Activated CD4-positive, alpha-beta T cell treated with anti-CD3 and anti-CD28 coated beads, Interleukin-10, Interleukin-2, amounts not matched to agents 100 ng/mL and 50 ng/mL, durations not matched to agents 16 hours and 8 hours (primary cell): Measurements from ENCODE around the gene TAF11L9.
"Not testable (repeated sequence)": the region's sequence is repeated elsewhere in the genome, so short reads cannot be mapped to it uniquely, and the experiment has no call there.

Experiments used
- DNase-seq: peaks from one replicate; pipeline ENCODE4 v3.0.0-alpha.2; 2020

Gene TAF11L9

GRCh38 chr5:17594255-17594654 is at the start of gene TAF11L9:
Gene TAF11L9 (minus strand): TSS chr5:17594394.
- not testable (repeated sequence) for DNase-seq

DNA sequence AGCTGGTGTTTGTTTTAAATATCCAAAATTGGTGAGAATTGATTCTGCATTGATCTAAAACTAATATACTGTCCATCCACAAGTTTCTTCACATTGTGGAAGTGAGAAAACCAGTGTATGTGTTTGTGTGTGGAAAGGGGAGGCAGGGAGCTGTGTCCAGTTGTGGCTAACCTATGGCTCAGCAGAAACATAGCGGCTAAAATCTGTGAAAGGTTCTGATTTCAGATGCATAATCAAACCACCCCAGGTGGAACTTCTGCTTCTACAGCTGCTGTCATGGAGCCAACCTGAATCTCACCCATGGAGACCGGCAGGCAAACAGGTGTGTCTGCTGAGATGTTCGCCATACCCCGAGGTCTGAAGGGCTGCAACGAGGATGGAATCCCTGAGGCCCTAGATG is 40.0 kb upstream of the TAF11L9 start, which contains the start of gene TAF11L14:
Gene TAF11L14, plus strand, starts transcription at position 301 of the 400 bp plus-strand sequence.
- DNase-seq: no peak

GRCh38 chr5:17631788-17632187 is 37.6 kb upstream of the TAF11L9 start, which contains the start of gene TAF11L13:
Gene TAF11L13 (plus strand): TSS chr5:17632088.
- DNase-seq: not testable (repeated sequence)

- no peak for DNase-seq
Observed at GRCh38 chr5:17625686-17626085, 31.5 kb upstream of the TAF11L9 start.

DNA sequence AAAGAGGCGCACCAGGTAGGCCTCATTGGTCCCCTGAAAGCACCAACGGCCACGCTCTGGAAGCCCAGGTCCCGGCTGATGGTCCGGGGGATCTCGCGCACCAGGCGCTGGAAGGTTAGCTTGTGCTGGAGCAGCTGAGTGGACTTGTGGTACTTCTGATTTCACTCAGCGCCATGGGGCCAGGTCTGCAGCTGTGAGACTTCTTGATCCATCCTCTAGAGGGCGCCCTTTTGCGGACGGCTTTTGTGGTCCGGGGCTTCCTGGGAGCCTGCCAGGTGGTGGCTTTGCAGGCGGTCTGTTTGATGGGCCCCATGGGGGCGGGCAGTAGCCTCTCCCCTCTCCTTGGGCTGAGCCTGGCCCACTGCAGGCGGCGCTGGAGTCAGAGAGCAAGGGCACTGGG is 26.4 kb upstream of the TAF11L9 start:
- DNase-seq: no peak

DNA sequence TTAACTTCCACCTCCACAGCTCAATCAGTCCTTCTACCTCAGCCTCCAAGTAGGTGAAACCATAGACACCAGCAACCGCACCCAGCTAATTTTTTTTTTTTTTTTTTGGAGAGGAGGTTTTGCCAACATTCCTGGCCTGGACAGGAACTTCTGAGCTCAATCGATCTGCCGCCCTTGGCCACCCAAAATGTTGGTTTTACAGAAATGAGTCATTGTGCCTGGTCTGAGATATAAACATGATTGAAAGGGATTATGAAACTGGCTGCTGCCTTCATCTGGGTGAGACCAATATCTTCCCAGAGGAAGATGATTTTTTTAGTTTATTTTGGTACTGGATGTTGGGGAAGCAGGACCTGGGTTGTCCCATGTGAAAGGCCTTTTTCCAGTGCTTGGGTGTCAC is 25.2 kb upstream of the TAF11L9 start:
- no peak for DNase-seq

DNA sequence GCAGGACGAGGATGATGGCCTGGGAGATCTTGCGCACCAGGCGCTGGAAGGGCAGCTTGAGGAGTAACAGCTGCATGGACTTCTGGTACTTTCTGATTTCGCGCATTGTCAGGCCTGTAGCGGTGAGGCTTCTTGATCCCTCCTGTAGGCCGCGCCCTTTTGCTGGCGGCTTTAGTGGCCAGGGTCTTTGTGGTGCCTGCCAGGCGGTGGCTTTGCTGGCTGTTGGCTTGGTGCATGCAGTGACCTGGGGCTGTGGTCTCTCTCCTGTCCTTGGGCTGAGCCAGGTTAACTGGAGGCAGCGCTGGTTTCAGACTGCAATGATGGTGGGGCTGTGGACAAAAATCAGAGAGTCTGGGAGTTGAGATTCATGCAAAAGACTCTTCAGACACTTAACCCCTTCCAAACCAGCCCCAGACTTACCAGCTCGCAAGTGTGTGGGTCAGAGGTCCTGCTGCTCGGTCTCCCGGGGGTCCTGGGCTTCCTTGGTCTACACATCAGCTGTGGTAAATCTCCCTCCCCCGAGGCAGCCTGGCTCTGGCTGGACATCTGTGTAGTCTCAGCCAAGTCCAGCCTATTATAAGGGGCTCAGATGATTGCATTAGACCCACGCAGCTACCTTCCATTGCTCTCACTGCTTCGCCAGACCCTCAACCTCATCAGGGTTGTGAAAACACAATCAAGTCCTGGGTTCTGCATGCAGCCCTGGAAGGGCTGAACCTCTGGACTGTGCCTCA is 20.8 kb upstream of the TAF11L9 start:
- no peak for DNase-seq

DNA sequence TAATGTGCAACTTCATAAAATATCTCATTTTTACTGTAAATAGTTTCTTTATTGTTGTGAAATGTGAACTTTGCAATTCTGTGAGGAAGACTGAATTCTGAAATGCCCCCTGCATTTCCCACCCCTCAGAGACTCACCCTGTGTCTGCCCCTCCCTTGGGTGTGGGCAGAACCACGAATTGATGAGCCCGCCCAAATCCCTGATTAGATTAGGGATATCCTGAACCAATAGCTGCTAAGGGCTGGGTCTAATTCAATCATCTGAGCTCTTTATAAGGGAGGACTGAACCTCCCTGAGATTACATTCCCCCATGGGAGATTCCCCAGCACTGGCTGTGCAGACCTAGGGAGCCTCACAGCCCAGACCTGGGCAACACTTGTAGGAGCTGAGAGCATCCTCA is 15.9 kb upstream of the TAF11L9 start, which contains the start of gene TAF11L12:
Gene TAF11L12, plus strand, starts transcription at position 301 of the 400 bp plus-strand sequence.
- DNase-seq: not testable (repeated sequence)

- DNase-seq: not testable (repeated sequence)
Observed at GRCh38 chr5:17607461-17607860, 13.3 kb upstream of the TAF11L9 start.

- DNase-seq: no peak
Observed at GRCh38 chr5:17604951-17605350, 10.8 kb upstream of the TAF11L9 start.

DNA sequence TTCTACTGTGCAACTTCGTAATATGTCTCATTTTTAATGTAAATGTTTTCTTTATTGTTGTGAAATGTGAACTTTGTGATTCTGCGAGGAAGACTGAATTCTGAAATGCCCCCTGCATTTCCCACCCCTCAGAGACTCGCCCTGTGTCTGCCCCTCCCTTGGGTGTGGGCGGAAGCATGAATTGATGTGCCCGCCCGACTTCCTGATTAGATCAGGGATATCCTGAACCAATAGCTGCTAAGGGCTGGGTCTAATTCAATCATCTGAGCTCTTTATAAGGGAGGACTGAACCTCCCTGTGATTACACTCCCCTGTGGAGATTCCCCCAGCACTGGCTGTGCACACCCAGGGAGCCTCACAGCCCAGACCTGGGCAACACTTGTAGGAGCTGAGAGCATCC is 9.7 kb upstream of the TAF11L9 start, which contains the start of gene TAF11L11:
Gene TAF11L11, plus strand, starts transcription at position 304 of the 400 bp plus-strand sequence.
- DNase-seq: not testable (repeated sequence)

- DNase-seq: not testable (repeated sequence)
Observed at GRCh38 chr5:17597728-17598127, 3.5 kb upstream of the TAF11L9 start, which contains the start of gene TAF11L10. Gene TAF11L10 (minus strand): TSS chr5:17597828.

- not testable (repeated sequence) for DNase-seq
Observed at GRCh38 chr5:17590860-17591259, 3.3 kb downstream of the TAF11L9 start, which contains the start of gene TAF11L8. Gene TAF11L8 (minus strand): TSS chr5:17590960.

DNA sequence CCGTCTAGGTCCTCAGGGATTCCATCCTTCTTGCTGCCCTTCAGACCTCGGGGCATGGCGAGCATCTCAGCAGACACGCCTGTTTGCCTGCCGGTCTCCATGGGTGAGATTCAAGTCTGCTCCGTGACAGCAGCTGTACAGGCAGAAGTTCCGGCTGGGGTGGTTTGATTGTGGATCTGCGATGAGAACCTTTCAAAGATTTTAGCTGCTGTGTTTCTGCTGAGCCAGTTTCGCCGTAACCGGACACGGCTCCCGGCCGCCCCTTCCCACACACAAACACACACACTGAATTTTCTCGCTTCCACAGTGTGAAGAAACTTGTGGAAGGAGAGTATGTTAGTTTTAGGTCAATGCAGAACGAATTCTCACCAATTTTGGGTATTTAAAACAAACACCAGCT is 8.5 kb downstream of the TAF11L9 start, which contains the start of gene TAF11L7:
Gene TAF11L7, minus strand, starts transcription at position 101 of the 400 bp plus-strand sequence.
- DNase-seq: not testable (repeated sequence)
